Stimulated activated naive CD8-positive, alpha-beta T cell treated with anti-CD3 and anti-CD28 coated beads, Interleukin-15, Interleukin-2, amounts not matched to agents 100 ng/mL and 50 ng/mL, for 24 hours (primary cell): ENCODE results near the gene SOX13.
"Not testable (repeated sequence)": the region's sequence is repeated elsewhere in the genome, so short reads cannot be mapped to it uniquely, and the experiment has no call there.

Source experiments
- H3K27ac Mint-ChIP-seq: one replicate; pipeline ENCODE4 v1.8.0; 2021; ENCODE audit warnings: mild to moderate bottlenecking, mixed read lengths
- H3K27me3 Mint-ChIP-seq: one replicate; pipeline ENCODE4 v1.8.0; 2021; ENCODE audit warnings: mixed read lengths
- H3K36me3 Mint-ChIP-seq: one replicate; pipeline ENCODE4 v1.8.0; 2021; ENCODE audit warnings: low read depth, mixed read lengths
- H3K4me1 Mint-ChIP-seq: one replicate; pipeline ENCODE4 v1.8.0; 2021; ENCODE audit warnings: low read depth, mixed read lengths
- H3K4me3 Mint-ChIP-seq: one replicate; pipeline ENCODE4 v1.8.0; 2021; ENCODE audit warnings: mild to moderate bottlenecking, mixed read lengths
- H3K9me3 Mint-ChIP-seq: one replicate; pipeline ENCODE4 v1.8.0; 2021; ENCODE audit warnings: mixed read lengths

SOX13 gene

GRCh38 chr1:204045430-204045829 is 27.5 kb upstream of the SOX13 start:
- Mint-ChIP-seq H3K36me3 (no peaks in the 10 kb centered on the region), H3K27me3 (no peaks in the 10 kb centered on the region), H3K4me3 (no peak overlapping the region), H3K27ac (no peak overlapping the region), H3K9me3 (no peaks in the 10 kb centered on the region), H3K4me1 (no peaks in the 10 kb centered on the region)

- no peaks in the 10 kb centered on the region for H3K9me3 Mint-ChIP-seq
- no peak overlapping the region for H3K4me3 Mint-ChIP-seq
- no peaks in the 10 kb centered on the region for H3K27me3 Mint-ChIP-seq
- no peak overlapping the region for H3K27ac Mint-ChIP-seq
- no peaks in the 10 kb centered on the region for H3K36me3 Mint-ChIP-seq
- no peaks in the 10 kb centered on the region for H3K4me1 Mint-ChIP-seq
These were observed 26.6 kb upstream of the SOX13 start for GRCh38 chr1:204046346-204046745.

GRCh38 chr1:204048796-204049195 is 24.1 kb upstream of the SOX13 start:
- not testable (repeated sequence) for H3K9me3 Mint-ChIP-seq, H3K4me1 Mint-ChIP-seq, H3K27ac Mint-ChIP-seq, H3K36me3 Mint-ChIP-seq, H3K4me3 Mint-ChIP-seq, H3K27me3 Mint-ChIP-seq

GRCh38 chr1:204051258-204051657 is 21.7 kb upstream of the SOX13 start:
- no peak overlapping the region for H3K27ac Mint-ChIP-seq
- no peaks in the 10 kb centered on the region for H3K4me1 Mint-ChIP-seq
- no peaks in the 10 kb centered on the region for H3K9me3 Mint-ChIP-seq
- H3K36me3 Mint-ChIP-seq: no peaks in the 10 kb centered on the region
- no peak overlapping the region for H3K4me3 Mint-ChIP-seq
- H3K27me3 Mint-ChIP-seq: no peaks in the 10 kb centered on the region

GRCh38 chr1:204051718-204052117 is 21.2 kb upstream of the SOX13 start:
- H3K9me3 Mint-ChIP-seq: no peaks in the 10 kb centered on the region
- no peaks in the 10 kb centered on the region for H3K4me1 Mint-ChIP-seq
- no peak overlapping the region for H3K4me3 Mint-ChIP-seq
- no peaks in the 10 kb centered on the region for H3K36me3 Mint-ChIP-seq
- no peaks in the 10 kb centered on the region for H3K27me3 Mint-ChIP-seq
- H3K27ac Mint-ChIP-seq: no peak overlapping the region

GRCh38 chr1:204053893-204054292 is 19.0 kb upstream of the SOX13 start:
- no peaks in the 10 kb centered on the region for H3K9me3 Mint-ChIP-seq
- no peaks in the 10 kb centered on the region for H3K36me3 Mint-ChIP-seq
- H3K27me3 Mint-ChIP-seq: no peaks in the 10 kb centered on the region
- no peak overlapping the region for H3K4me3 Mint-ChIP-seq
- H3K4me1 Mint-ChIP-seq: peaks cover 5% of the 10 kb centered on the region
- no peak overlapping the region for H3K27ac Mint-ChIP-seq

- Mint-ChIP-seq H3K4me3 (no peak overlapping the region), H3K27ac (no peak overlapping the region), H3K27me3 (no peaks in the 10 kb centered on the region), H3K9me3 (no peaks in the 10 kb centered on the region), H3K36me3 (no peaks in the 10 kb centered on the region), H3K4me1 (peaks cover 8% of the 10 kb centered on the region)
These were observed 12.9 kb upstream of the SOX13 start for GRCh38 chr1:204059970-204060369.

GRCh38 chr1:204062106-204062505 is 10.8 kb upstream of the SOX13 start:
- no peaks in the 10 kb centered on the region for H3K27me3 Mint-ChIP-seq
- no peak overlapping the region for H3K4me3 Mint-ChIP-seq
- H3K36me3 Mint-ChIP-seq: no peaks in the 10 kb centered on the region
- H3K27ac Mint-ChIP-seq: no peak overlapping the region
- H3K4me1 Mint-ChIP-seq: peaks cover 15% of the 10 kb centered on the region
- no peaks in the 10 kb centered on the region for H3K9me3 Mint-ChIP-seq

GRCh38 chr1:204065174-204065985 is 7.5 kb upstream of the SOX13 start:
- peaks cover 17% of the 10 kb centered on the region for H3K27me3 Mint-ChIP-seq
- H3K27ac Mint-ChIP-seq: no peak overlapping the region
- peaks cover 11% of the 10 kb centered on the region for H3K4me1 Mint-ChIP-seq
- no peaks in the 10 kb centered on the region for H3K36me3 Mint-ChIP-seq
- no peak overlapping the region for H3K4me3 Mint-ChIP-seq
- H3K9me3 Mint-ChIP-seq: no peaks in the 10 kb centered on the region

GRCh38 chr1:204065986-204066300 is 7.0 kb upstream of the SOX13 start:
- Mint-ChIP-seq H3K9me3 (no peaks in the 10 kb centered on the region), H3K4me3 (no peak overlapping the region), H3K27ac (no peak overlapping the region), H3K36me3 (no peaks in the 10 kb centered on the region), H3K4me1 (peaks cover 11% of the 10 kb centered on the region), H3K27me3 (peaks cover 19% of the 10 kb centered on the region)

- Mint-ChIP-seq H3K27me3 (peaks cover 35% of the 10 kb centered on the region), H3K27ac (no peak overlapping the region), H3K9me3 (no peaks in the 10 kb centered on the region), H3K4me1 (peaks cover 11% of the 10 kb centered on the region), H3K4me3 (no peak overlapping the region), H3K36me3 (no peaks in the 10 kb centered on the region)
These were observed 5.0 kb upstream of the SOX13 start for GRCh38 chr1:204067935-204068334.

- no peaks in the 10 kb centered on the region for H3K36me3 Mint-ChIP-seq
- H3K27ac Mint-ChIP-seq: no peak overlapping the region
- peaks cover 49% of the 10 kb centered on the region for H3K27me3 Mint-ChIP-seq
- no peak overlapping the region for H3K4me3 Mint-ChIP-seq
- no peaks in the 10 kb centered on the region for H3K9me3 Mint-ChIP-seq
- H3K4me1 Mint-ChIP-seq: peaks cover 20% of the 10 kb centered on the region
These were observed 3.0 kb upstream of the SOX13 start for GRCh38 chr1:204069887-204070286.

GRCh38 chr1:204070895-204071294 is 2.0 kb upstream of the SOX13 start:
- Mint-ChIP-seq H3K36me3 (no peaks in the 10 kb centered on the region), H3K4me1 (peaks cover 23% of the 10 kb centered on the region), H3K9me3 (no peaks in the 10 kb centered on the region), H3K27ac (no peak overlapping the region), H3K27me3 (peaks cover 59% of the 10 kb centered on the region), H3K4me3 (no peak overlapping the region)

GRCh38 chr1:204073837-204074273 is 940 bp downstream of the SOX13 start:
- H3K9me3 Mint-ChIP-seq: no peaks in the 10 kb centered on the region
- H3K36me3 Mint-ChIP-seq: no peaks in the 10 kb centered on the region
- peaks cover 76% of the 10 kb centered on the region for H3K27me3 Mint-ChIP-seq
- H3K4me3 Mint-ChIP-seq: peak overlapping the region; percentile 78
- H3K27ac Mint-ChIP-seq: no peak overlapping the region
- H3K4me1 Mint-ChIP-seq: peaks cover 23% of the 10 kb centered on the region

- Mint-ChIP-seq H3K4me1 (peaks cover 23% of the 10 kb centered on the region), H3K27ac (no peak overlapping the region), H3K36me3 (no peaks in the 10 kb centered on the region), H3K4me3 (peak overlapping the region; percentile 78), H3K27me3 (peaks cover 71% of the 10 kb centered on the region), H3K9me3 (no peaks in the 10 kb centered on the region)
These were observed 1.6 kb downstream of the SOX13 start for GRCh38 chr1:204074274-204075138.
